Skeletal muscle tissue (tissue), 4 donors: Measurements from ENCODE around the gene ATP9B. TPM values are rescaled to one million over a fixed set of nuclear protein-coding genes. Genes with fewer than 3 reads are reported as not detected.
A peak's percentile ranks its signal among the peaks of the same experiment; 100 is the strongest.

Experiments used
- H3K27ac ChIP-seq: one replicate; pipeline ENCODE4 v1.7.0; 2013; ENCODE audit warnings: mild to moderate bottlenecking, low read depth, low read length, inconsistent platforms
- H3K27me3 ChIP-seq, 3 donors: one replicate each; pipeline ENCODE4 v1.7.0; 2013; ENCODE audit warnings: low read length in 3 of 3; ENCODE audit not compliant: control insufficient read depth in 3 of 3, insufficient read depth in 3 of 3
- H3K36me3 ChIP-seq, 3 donors: one replicate each; pipeline ENCODE4 v1.7.0; 2013; ENCODE audit warnings: low read length in 3 of 3; ENCODE audit not compliant: control insufficient read depth in 3 of 3, insufficient read depth in 3 of 3
- H3K4me1 ChIP-seq, 3 donors: one replicate each; pipeline ENCODE4 v1.7.0; 2013; ENCODE audit warnings: low read length in 3 of 3, mild to moderate bottlenecking in 3 of 3; ENCODE audit not compliant: control insufficient read depth in 3 of 3, insufficient read depth in 3 of 3
- H3K4me3 ChIP-seq, 3 donors: one replicate each; pipeline ENCODE4 v1.7.0; 2013; ENCODE audit warnings: low read length in 3 of 3
- H3K9ac ChIP-seq, 3 donors: one replicate each; pipeline ENCODE4 v1.7.0; 2013; ENCODE audit warnings: low read length in 3 of 3, mild to moderate bottlenecking in 3 of 3, moderate library complexity in 2 of 3, low read depth in 1 of 3
- H3K9me3 ChIP-seq, 3 donors: one replicate each; pipeline ENCODE4 v1.7.0; 2013; ENCODE audit warnings: low read length in 3 of 3; ENCODE audit not compliant: control insufficient read depth in 3 of 3
- total RNA-seq: library from RNA; depleted of rRNA; stranded (reverse); fragments of >200 nt; gene quantifications from one replicate; pipeline ENCODE4 v1.2.3, GENCODE V29; 2014
- donor health status: Osteomylitis.

Gene ATP9B
- total RNA-seq, 1 donor from 2014 or later: 83.0 TPM

DNA sequence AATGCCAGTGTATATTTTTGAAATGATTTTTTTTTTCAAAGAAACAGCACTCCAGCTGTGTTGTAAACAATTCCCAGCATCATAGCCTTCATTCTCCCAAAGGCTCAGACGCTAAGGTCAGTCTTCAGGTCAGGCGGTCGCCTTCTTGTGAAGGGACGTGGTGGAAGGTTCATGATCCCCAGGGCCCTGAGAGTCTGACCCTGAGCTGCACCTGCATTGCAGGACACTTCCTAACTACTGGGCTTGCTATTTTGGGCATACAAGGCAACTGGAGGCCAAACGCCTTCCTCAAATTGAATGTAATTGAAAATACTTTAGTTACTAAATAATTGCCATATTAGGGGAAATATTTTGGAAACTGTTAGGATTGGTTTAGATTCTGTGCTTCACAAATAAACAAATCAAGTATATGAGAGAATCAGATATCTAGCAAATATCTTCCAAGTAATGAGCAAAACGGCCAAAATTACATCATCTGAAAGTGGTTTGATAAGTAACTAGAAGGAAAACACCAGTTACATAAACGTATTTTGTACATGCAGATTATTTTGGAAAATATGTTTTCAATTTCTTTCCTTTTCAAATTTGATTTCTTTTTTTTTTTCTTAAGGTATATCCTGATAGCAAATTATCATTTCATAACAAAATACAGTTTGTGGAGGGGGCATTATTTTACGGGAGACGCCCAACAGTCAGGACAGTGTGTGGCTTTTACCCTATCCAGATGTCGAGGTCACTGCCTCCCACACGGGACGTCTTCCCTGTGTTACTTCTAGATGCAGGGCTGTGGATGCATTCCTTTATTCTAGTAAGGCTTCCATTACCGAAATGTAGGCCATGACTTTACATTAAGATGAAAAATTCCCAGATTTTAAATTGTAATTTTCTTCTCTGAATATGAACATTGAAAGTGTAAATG lies 136.0 kb downstream of the ATP9B start:
- H3K27me3 ChIP-seq: no peaks in the 10 kb centered on the region
- peaks cover 10 to 13% (median 12%) of the 10 kb centered on the region in 3 donors for H3K36me3 ChIP-seq
- H3K9me3 ChIP-seq: no peaks in the 10 kb centered on the region
- H3K9ac ChIP-seq: no peak overlapping the region
- H3K27ac ChIP-seq: no peak overlapping the region
- peaks cover 0 to 9% (median 9%) of the 10 kb centered on the region in 3 donors for H3K4me1 ChIP-seq
- no peak overlapping the region for H3K4me3 ChIP-seq

DNA sequence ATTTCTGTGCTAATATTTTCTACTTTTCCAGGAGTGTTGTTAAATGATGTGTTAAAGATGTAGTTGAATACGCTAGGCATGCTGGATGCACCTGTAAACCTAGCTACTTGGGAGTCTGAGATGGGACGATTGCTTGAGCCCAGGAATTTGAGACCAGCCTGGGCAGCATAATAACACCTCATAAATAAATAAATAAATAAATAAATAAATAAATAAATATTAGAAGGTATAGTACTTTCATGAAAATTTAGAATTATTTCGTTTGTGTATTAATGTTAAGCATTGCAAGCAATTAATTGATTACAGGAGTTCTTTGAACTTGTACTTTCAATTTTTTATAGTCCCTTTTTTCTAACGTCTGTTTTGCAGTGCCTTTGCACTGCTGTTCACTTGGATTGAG lies 137.2 kb downstream of the ATP9B start:
- no peaks in the 10 kb centered on the region for H3K27me3 ChIP-seq
- H3K4me3 ChIP-seq: no peak overlapping the region
- no peak overlapping the region for H3K9ac ChIP-seq

DNA sequence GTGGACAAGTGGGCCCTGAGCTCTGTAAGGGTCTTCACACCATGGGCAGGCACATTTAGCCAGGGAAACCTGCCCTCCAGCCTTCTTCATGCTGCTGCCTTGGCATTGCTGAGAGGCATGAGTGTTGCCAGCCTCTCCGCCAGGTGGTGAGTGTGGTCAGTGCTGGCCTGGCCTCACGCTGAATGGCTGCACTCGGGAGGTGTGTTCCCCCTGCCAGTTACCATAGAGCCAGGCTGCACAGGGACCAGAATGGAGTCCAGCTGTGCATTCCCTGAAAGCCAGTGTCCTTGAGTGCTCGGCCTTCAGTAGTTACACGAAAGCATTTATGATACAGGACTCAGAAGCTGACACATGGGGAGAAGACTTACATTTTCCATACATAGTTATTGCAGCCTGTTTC lies 139.7 kb downstream of the ATP9B start:
- no peaks in the 10 kb centered on the region for H3K9me3 ChIP-seq
- H3K36me3 ChIP-seq: peaks cover 10 to 12% (median 11%) of the 10 kb centered on the region in 3 donors
- no peak overlapping the region for H3K9ac ChIP-seq
- peaks cover 0 to 9% (median 9%) of the 10 kb centered on the region in 3 donors for H3K4me1 ChIP-seq
- no peak overlapping the region for H3K4me3 ChIP-seq
- no peaks in the 10 kb centered on the region for H3K27me3 ChIP-seq
- H3K27ac ChIP-seq: no peak overlapping the region

More for the DNA sequence above, 137.2 kb downstream of the ATP9B start:
- Histone ChIP-seq H3K27ac (no peak overlapping the region), H3K9me3 (no peaks in the 10 kb centered on the region), H3K4me1 (peaks cover 0 to 9% (median 9%) of the 10 kb centered on the region in 3 donors), H3K36me3 (peaks cover 10 to 12% (median 11%) of the 10 kb centered on the region in 3 donors)

DNA sequence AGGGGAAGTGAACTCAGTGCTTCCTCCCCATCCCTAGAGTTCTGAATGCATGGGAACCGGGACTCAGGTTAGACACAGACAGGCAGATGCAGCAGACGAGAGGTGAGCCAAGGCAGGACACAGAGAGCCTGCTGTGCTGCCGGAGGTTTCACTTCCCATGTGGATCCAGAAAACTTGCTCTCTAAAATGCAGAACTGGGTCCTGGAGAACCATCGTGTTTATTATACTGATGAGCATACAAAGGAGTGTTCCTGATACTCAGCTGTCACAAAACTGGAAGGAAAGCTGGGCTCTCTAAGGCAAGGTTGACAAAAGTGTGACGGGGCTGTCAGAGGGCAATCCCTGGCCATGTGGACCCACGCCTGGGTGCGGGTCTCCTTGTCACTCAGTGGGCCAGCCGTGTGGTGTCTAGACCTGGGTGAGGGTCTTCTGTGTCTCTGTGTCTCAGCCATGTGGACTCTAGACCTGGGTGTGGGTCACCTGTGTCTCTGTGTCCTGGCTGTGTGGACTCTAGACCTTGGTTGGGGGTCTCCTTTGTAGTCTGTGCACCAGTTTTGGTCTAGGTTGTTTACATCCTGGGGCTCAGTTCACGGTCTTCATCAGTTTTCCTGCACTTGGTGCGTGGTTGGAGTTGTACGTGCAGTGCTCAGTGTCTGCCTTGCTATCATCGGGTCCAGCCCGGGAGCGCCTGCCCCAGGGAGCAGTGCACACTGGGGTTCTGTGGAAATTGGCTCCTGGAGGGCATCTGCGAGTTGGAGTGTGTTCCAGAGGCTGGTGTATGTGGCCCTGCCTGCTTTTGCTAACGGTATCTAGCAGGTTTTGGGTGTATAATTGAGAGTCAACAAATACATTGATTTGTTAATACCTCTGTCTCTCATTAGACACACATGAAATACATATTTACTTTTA lies 141.1 kb downstream of the ATP9B start:
- H3K27ac ChIP-seq: no peak overlapping the region
- no peaks in the 10 kb centered on the region for H3K27me3 ChIP-seq
- H3K9me3 ChIP-seq: no peaks in the 10 kb centered on the region
- H3K36me3 ChIP-seq: peaks cover 10 to 12% (median 11%) of the 10 kb centered on the region in 3 donors
- H3K9ac ChIP-seq: no peak overlapping the region
- H3K4me3 ChIP-seq: no peak overlapping the region
- H3K4me1 ChIP-seq: peaks cover 0 to 9% (median 9%) of the 10 kb centered on the region in 3 donors

DNA sequence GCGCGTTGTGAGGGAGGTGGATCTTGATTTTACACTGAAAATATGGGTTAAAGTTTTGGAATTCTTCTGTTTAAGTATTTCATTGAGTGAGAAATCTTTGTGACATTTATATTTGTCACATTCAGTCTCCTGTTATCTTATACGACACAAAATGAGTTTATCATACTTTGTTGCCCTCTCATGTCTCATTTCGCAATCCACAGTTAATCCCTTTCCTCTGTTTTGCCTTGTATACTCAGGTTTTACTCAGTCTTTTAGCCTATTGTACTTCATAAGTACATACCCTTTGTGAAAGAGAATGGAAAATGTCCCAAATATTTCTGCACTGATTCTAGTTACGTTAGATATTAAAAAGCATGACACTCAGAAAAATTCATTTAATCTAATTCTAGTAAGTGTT lies 142.7 kb downstream of the ATP9B start:
- H3K27ac ChIP-seq: no peak overlapping the region
- H3K4me1 ChIP-seq: peaks cover 0 to 11% (median 9%) of the 10 kb centered on the region in 3 donors

DNA sequence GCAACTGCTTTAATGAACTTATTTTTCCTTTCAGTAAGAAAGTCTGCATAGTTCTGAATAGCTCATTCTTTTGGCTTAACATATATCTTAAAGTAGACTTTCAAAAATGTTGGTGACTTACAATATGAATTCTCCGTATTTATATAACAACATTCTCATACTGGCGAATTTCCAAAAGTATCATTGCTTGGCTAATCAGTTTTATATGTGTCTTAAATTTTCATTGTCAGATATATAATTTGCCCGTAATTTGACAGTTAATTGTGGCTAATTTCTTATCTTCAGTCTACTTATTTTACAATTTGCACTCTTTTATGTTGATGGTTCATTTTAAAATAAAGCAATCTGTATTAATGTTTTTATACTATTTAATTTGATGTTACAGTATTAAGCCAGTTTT lies 144.9 kb downstream of the ATP9B start:
- H3K9ac ChIP-seq: no peak overlapping the region
- H3K4me1 ChIP-seq: peaks cover 4 to 18% (median 17%) of the 10 kb centered on the region in 3 donors
- H3K27me3 ChIP-seq: no peaks in the 10 kb centered on the region
- no peak overlapping the region for H3K27ac ChIP-seq
- H3K4me3 ChIP-seq: no peak overlapping the region
- no peaks in the 10 kb centered on the region for H3K36me3 ChIP-seq
- no peaks in the 10 kb centered on the region for H3K9me3 ChIP-seq

More for the DNA sequence above, 142.7 kb downstream of the ATP9B start:
- Histone ChIP-seq H3K27me3 (no peaks in the 10 kb centered on the region), H3K9ac (no peak overlapping the region), H3K9me3 (no peaks in the 10 kb centered on the region), H3K4me3 (no peak overlapping the region), H3K36me3 (peaks cover 9 to 10% (median 9%) of the 10 kb centered on the region in 3 donors)

DNA sequence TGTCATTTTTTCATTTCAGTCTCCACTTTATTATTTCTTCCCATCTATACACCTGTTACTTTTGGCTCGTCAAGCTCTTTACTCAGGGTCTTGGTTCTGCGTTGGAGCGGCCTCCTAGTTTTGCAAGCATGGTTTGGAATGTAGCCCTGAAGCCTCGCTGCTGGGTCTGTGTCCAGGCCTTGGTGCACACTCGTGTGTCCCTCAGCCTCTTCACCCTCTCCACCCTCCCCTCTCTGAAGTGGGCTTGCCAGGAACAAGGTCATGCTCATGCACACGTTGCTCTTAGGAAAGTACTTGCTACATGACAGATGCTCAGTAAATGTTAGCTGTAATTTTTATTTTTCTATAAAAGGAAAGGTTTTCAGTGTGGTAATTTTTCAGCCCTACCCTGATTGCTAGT lies 147.0 kb downstream of the ATP9B start:
- H3K9me3 ChIP-seq: no peaks in the 10 kb centered on the region
- H3K36me3 ChIP-seq: peaks cover 0 to 4% (median 0%) of the 10 kb centered on the region in 3 donors
- peaks cover 5 to 16% (median 14%) of the 10 kb centered on the region in 3 donors for H3K4me1 ChIP-seq
- no peak overlapping the region for H3K9ac ChIP-seq
- no peak overlapping the region for H3K27ac ChIP-seq
- H3K4me3 ChIP-seq: no peak overlapping the region
- H3K27me3 ChIP-seq: no peaks in the 10 kb centered on the region

DNA sequence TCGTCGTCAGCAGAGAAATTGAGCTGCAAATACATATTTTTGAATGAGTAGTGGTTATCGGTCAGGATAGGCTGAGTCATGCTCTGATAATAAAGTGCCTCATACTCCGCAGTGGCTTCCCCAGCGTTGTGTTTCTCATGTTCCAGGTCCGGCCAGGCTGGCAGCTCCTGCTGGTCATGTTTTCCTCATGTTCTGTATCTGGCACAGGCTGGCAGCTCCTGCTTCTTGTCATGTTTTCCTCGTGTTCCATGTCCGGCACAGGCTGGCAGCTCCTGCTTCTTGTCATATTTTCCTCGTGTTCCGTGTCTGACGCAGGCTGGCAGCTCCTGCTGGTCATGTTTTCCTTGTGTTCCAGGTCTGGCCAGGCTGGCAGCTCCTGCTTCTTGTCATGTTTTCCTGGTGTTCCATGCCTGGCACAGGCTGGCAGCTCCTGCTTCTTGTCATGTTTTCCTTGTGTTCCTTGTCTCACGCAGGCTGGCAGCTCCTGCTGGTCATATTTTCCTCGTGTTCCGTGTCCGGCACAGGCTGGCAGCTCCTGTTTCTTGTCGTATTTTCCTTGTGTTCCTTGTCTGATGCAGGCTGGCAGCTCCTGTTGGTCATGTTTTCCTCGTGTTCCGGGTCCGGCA lies 148.9 kb downstream of the ATP9B start:
- H3K27ac ChIP-seq: peak overlapping the region; percentile 83
- H3K4me1 ChIP-seq: peaks cover 5 to 16% (median 14%) of the 10 kb centered on the region in 3 donors
- H3K9ac ChIP-seq: peak overlapping the region; percentile 69 to 91 (median 73)
- H3K4me3 ChIP-seq: peak overlapping the region; percentile 46 to 78 (median 70)
- H3K27me3 ChIP-seq: no peaks in the 10 kb centered on the region
- no peaks in the 10 kb centered on the region for H3K9me3 ChIP-seq
- H3K36me3 ChIP-seq: peaks cover 0 to 4% (median 0%) of the 10 kb centered on the region in 3 donors

DNA sequence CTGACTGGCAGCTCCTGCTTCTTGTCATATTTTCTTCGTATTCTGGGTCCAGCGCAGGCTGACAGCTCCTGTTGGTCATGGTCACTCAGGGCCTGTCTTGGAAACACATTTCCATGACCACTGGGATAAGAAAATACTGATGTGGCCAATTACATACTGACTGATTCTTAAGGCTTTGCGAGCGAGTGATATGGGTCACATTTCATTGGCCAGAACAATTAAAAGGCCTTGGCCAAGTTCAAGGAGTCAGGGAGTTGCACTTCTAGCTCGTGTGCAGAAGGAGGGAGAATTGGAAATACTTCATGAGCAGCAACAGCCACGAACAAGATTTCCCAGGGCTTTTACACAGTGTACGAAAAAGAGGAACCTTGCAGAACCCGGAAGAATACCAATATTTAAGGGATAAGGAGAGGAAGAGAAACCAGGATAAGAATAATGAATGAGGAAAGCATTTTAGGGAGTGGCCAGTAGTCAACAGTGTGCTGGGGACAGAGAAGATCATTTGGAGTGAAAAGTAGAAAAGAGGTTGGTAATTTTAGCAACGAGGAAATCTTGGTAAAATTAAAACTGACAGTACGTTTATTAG lies 149.5 kb downstream of the ATP9B start:
- no peaks in the 10 kb centered on the region for H3K9me3 ChIP-seq
- H3K4me1 ChIP-seq: peaks cover 5 to 16% (median 14%) of the 10 kb centered on the region in 3 donors
- H3K27ac ChIP-seq: peak overlapping the region; percentile 83
- no peaks in the 10 kb centered on the region for H3K27me3 ChIP-seq
- H3K4me3 ChIP-seq: peak overlapping the region; percentile 46 to 78 (median 70)
- H3K9ac ChIP-seq: peak overlapping the region; percentile 69 to 91 (median 73)
- peaks cover 0 to 4% (median 0%) of the 10 kb centered on the region in 3 donors for H3K36me3 ChIP-seq
